SK-N-SH treated with all-trans-retinoic acid at 6 μM for 48 hours (cell line): ENCODE measurements around the gene MYEOV.

Source experiments
- GLIS3 ChIP-seq: fragments of 250-450 bp; sonication (Bioruptor Pico); IDR thresholded peaks from 2 replicates; pipeline ENCODE4 v1.5.0; 2020; ENCODE audit warnings: mild to moderate bottlenecking, moderate library complexity
- POU6F1 ChIP-seq: fragments of 250-450 bp; sonication (Bioruptor Pico); IDR thresholded peaks from 2 replicates; pipeline ENCODE4 v1.8.0; 2021; ENCODE audit warnings: low read depth, mild to moderate bottlenecking, moderate library complexity, borderline replicate concordance
- SNAI2 ChIP-seq: fragments of 250-450 bp; sonication (Bioruptor Pico); IDR thresholded peaks from 2 replicates; pipeline ENCODE4 v1.5.0; 2020; ENCODE audit warnings: mild to moderate bottlenecking, moderate library complexity
- TCF4 ChIP-seq: fragments of 250-450 bp; sonication (Bioruptor Pico); IDR thresholded peaks from 2 replicates; pipeline ENCODE4 v1.8.0; 2021; ENCODE audit warnings: mild to moderate bottlenecking, moderate library complexity, borderline replicate concordance
- TOX ChIP-seq: fragments of 250-450 bp; sonication (Bioruptor Pico); IDR thresholded peaks from 2 replicates; pipeline ENCODE4 v1.8.0; 2021; ENCODE audit warnings: mild to moderate bottlenecking, moderate library complexity, borderline replicate concordance
- ZFP30 ChIP-seq: fragments of 450-650 bp; formaldehyde crosslinking; IDR thresholded peaks from 2 replicates; pipeline ENCODE4 v1.5.0; 2022; ENCODE audit warnings: mild to moderate bottlenecking, moderate library complexity
- ZNF565 ChIP-seq: fragments of 450-650 bp; formaldehyde crosslinking; conservative IDR thresholded peaks from 2 replicates; pipeline ENCODE4 v1.5.0; 2020; ENCODE audit warnings: low read depth, mild to moderate bottlenecking, moderate library complexity
- ZNF70 ChIP-seq: fragments of 450-650 bp; formaldehyde crosslinking; IDR thresholded peaks from 2 replicates; pipeline ENCODE4 v1.5.0; 2020; ENCODE audit warnings: mild to moderate bottlenecking, moderate library complexity
- ZNF8 ChIP-seq: fragments of 450-650 bp; formaldehyde crosslinking; IDR thresholded peaks from 2 replicates; pipeline ENCODE4 v1.5.0; 2020; ENCODE audit warnings: mild to moderate bottlenecking, moderate library complexity
- TF ChIP-seq, protein P1 (sequence below): fragments of 250-450 bp; sonication (Bioruptor Pico); IDR thresholded peaks from 2 replicates; pipeline ENCODE4 v1.8.0; 2020; ENCODE audit warnings: mild to moderate bottlenecking, moderate library complexity, borderline replicate concordance
- TF ChIP-seq, protein P2 (sequence below): fragments of 250-450 bp; sonication (Bioruptor Pico); IDR thresholded peaks from 2 replicates; pipeline ENCODE4 v1.5.1; 2020; ENCODE audit warnings: low read depth, mild to moderate bottlenecking, moderate library complexity

DNA sequence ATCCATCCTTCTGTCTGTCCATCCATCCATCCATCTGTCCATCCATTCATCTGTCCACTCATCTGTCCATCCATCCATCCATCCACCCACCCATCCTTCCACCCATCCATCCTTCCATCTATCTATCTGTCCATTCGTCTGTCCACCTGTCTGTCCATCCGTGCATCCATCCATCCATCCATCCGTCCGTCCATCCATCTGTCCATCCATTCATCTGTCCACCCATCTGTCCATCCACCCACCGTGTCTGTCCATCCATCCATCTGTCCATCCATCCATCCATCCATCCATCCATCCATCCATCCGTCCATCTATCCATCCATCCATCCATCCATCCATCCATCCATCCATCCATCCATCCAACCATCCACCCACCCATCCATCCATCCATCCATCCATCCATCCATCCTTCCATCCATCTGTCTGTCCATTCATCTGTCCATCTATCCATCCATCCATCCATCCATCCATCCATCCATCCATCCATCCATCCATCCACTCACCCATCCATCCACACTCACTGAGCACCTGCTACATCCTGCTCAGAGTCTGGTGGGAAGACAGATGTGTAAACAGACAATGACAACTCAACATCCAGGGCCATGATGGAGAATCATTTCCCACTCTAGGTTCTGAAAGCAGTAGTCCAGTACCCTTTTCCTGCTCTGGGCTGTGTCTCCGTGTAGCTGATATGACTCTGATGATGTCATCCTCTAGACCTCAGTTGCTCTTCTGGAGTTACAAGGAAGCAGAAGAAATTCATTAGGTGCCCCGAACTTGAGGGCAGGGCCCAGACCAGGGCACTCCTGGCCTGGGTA lies 30.8 kb upstream of the MYEOV start:
- TF ChIP-seq, protein P1, sequence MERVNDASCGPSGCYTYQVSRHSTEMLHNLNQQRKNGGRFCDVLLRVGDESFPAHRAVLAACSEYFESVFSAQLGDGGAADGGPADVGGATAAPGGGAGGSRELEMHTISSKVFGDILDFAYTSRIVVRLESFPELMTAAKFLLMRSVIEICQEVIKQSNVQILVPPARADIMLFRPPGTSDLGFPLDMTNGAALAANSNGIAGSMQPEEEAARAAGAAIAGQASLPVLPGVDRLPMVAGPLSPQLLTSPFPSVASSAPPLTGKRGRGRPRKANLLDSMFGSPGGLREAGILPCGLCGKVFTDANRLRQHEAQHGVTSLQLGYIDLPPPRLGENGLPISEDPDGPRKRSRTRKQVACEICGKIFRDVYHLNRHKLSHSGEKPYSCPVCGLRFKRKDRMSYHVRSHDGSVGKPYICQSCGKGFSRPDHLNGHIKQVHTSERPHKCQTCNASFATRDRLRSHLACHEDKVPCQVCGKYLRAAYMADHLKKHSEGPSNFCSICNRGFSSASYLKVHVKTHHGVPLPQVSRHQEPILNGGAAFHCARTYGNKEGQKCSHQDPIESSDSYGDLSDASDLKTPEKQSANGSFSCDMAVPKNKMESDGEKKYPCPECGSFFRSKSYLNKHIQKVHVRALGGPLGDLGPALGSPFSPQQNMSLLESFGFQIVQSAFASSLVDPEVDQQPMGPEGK (CRISPR knock-in tag) = no peak
- TF ChIP-seq SNAI2 (no peak), ZNF70 (CRISPR knock-in tag) (no peak), GLIS3 (CRISPR knock-in tag) (no peak), ZNF565 (CRISPR knock-in tag) (no peak), ZFP30 (CRISPR knock-in tag) (no peak), ZNF8 (CRISPR knock-in tag) (no peak), POU6F1 (CRISPR knock-in tag) (no peak), TCF4 (CRISPR knock-in tag) (no peak), TOX (no peak)
- TF ChIP-seq, protein P2, sequence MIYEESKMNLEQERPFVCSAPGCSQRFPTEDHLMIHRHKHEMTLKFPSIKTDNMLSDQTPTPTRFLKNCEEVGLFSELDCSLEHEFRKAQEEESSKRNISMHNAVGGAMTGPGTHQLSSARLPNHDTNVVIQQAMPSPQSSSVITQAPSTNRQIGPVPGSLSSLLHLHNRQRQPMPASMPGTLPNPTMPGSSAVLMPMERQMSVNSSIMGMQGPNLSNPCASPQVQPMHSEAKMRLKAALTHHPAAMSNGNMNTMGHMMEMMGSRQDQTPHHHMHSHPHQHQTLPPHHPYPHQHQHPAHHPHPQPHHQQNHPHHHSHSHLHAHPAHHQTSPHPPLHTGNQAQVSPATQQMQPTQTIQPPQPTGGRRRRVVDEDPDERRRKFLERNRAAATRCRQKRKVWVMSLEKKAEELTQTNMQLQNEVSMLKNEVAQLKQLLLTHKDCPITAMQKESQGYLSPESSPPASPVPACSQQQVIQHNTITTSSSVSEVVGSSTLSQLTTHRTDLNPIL (CRISPR knock-in tag) = no peak
